Trophoblast cell (in vitro differentiated cells and primary cell): Measurements from ENCODE around the gene PWWP2B.

Source experiments
- DNase-seq, 2 donors: peaks; one replicate each; pipeline ENCODE4 v3.0.0-alpha.2; 2016
- H2AFZ ChIP-seq: 2 replicates; pipeline ENCODE4 v1.6.1; 2013; ENCODE audit warnings: low read length, moderate library complexity, mild to moderate bottlenecking; ENCODE audit not compliant: insufficient read depth, poor library complexity
- H2AK5ac ChIP-seq: 2 replicates; pipeline ENCODE4 v1.6.1; 2013; ENCODE audit warnings: mild to moderate bottlenecking, low read length
- H2BK120ac ChIP-seq: 2 replicates; pipeline ENCODE4 v1.6.1; 2013; ENCODE audit warnings: low read length, mild to moderate bottlenecking, moderate library complexity; ENCODE audit not compliant: insufficient read depth, poor library complexity
- H2BK12ac ChIP-seq: 2 replicates; pipeline ENCODE4 v1.6.1; 2013; ENCODE audit warnings: mild to moderate bottlenecking, low read length, moderate library complexity
- H2BK5ac ChIP-seq: 2 replicates; pipeline ENCODE4 v1.6.1; 2013; ENCODE audit warnings: low read length, low read depth, moderate library complexity, mild to moderate bottlenecking; ENCODE audit not compliant: poor library complexity
- H3K14ac ChIP-seq: 2 replicates; pipeline ENCODE4 v1.6.1; 2013; ENCODE audit warnings: mild to moderate bottlenecking, low read length
- H3K18ac ChIP-seq: 2 replicates; pipeline ENCODE4 v1.6.1; 2013; ENCODE audit warnings: mild to moderate bottlenecking, low read length
- H3K23ac ChIP-seq: 2 replicates; pipeline ENCODE4 v1.6.1; 2013; ENCODE audit warnings: low read length
- H3K27ac ChIP-seq: 2 replicates; pipeline ENCODE4 v1.5.1; 2013; ENCODE audit warnings: low read depth, mild to moderate bottlenecking, inconsistent platforms, low read length, moderate library complexity
- H3K27me3 ChIP-seq: 2 replicates; pipeline ENCODE4 v1.6.1; 2013; ENCODE audit warnings: inconsistent platforms, mild to moderate bottlenecking, low read length, moderate library complexity; ENCODE audit not compliant: insufficient read depth
- H3K36me3 ChIP-seq, 2 experiments: 1 replicate in 1 of 2; 2 replicates in 1 of 2; pipeline ENCODE4 v1.6.1; 2013; ENCODE audit warnings: low read length in 2 of 2, mild to moderate bottlenecking in 2 of 2, moderate library complexity in 1 of 2; ENCODE audit not compliant: insufficient read depth in 2 of 2, control insufficient read depth in 1 of 2
- H3K4ac ChIP-seq: 2 replicates; pipeline ENCODE4 v1.6.1; 2013; ENCODE audit warnings: low read depth, mild to moderate bottlenecking, low read length, moderate library complexity
- H3K4me1 ChIP-seq, 2 experiments: 1 replicate in 1 of 2; 2 replicates in 1 of 2; pipeline ENCODE4 v1.6.1; 2013; ENCODE audit warnings: low read length in 2 of 2, mild to moderate bottlenecking in 2 of 2, moderate library complexity in 1 of 2; ENCODE audit not compliant: insufficient read depth in 2 of 2, control insufficient read depth in 1 of 2
- H3K4me2 ChIP-seq: 2 replicates; pipeline ENCODE4 v1.6.1; 2013; ENCODE audit warnings: inconsistent platforms, mild to moderate bottlenecking, low read length, moderate library complexity
- H3K4me3 ChIP-seq: 2 replicates; pipeline ENCODE4 v1.5.1; 2013; ENCODE audit warnings: mild to moderate bottlenecking, low read depth, low read length, inconsistent platforms
- H3K79me1 ChIP-seq: one replicate; pipeline ENCODE4 v1.6.1; 2013; ENCODE audit warnings: low read length
- H3K79me2 ChIP-seq: 2 replicates; pipeline ENCODE4 v1.6.1; 2013; ENCODE audit warnings: low read length, mild to moderate bottlenecking; ENCODE audit not compliant: control insufficient read depth, insufficient read depth, poor library complexity
- H3K9ac ChIP-seq: 2 replicates; pipeline ENCODE4 v1.6.1; 2013; ENCODE audit warnings: mild to moderate bottlenecking, low read length
- H3K9me3 ChIP-seq: 2 replicates; pipeline ENCODE4 v1.6.1; 2013; ENCODE audit warnings: low read depth, mild to moderate bottlenecking, control low read depth, inconsistent platforms, low read length; ENCODE audit not compliant: insufficient read depth
- H4K12ac ChIP-seq: 2 replicates; pipeline ENCODE4 v1.6.1; 2013; ENCODE audit warnings: low read depth, mild to moderate bottlenecking, low read length, moderate library complexity
- H4K8ac ChIP-seq: 2 replicates; pipeline ENCODE4 v1.6.1; 2013; ENCODE audit warnings: low read depth, mild to moderate bottlenecking, low read length, moderate library complexity
- H4K91ac ChIP-seq: one replicate; pipeline ENCODE4 v1.6.1; 2013; ENCODE audit warnings: low read depth, mild to moderate bottlenecking, low read length, moderate library complexity
- WGBS: extraction: QIAGEN DNeasy Blood & Tissue Kit; methylation state at CpG from one replicate; pipeline ENCODE4 v1.1.7; 2013; ENCODE audit warnings: missing lambda C conversion rate; ENCODE audit not compliant: insufficient read length, insufficient coverage; ENCODE audit errors: extremely low coverage; 5-methylcytosine and 5-hydroxymethylcytosine counted together

The PWWP2B gene

GRCh38 chr10:132438091-132439024, 41.4 kb downstream of the PWWP2B start:
- Histone ChIP-seq H3K4ac (no peak overlapping the region), H4K8ac (no peak overlapping the region), H3K27me3 (no peaks in the 10 kb centered on the region), H4K91ac (no peak overlapping the region), H3K79me2 (no peaks in the 10 kb centered on the region), H3K18ac (no peak overlapping the region), H3K4me2 (no peak overlapping the region), H2AK5ac (no peak overlapping the region), H3K9me3 (peaks cover 9% of the 10 kb centered on the region), H3K14ac (no peak overlapping the region), H4K12ac (no peak overlapping the region), H3K23ac (no peak overlapping the region), H3K4me1 (no peaks in the 10 kb centered on the region), H3K27ac (no peak overlapping the region), H2AFZ (no peak overlapping the region), H3K79me1 (peaks cover 2% of the 10 kb centered on the region), H3K4me3 (no peak overlapping the region), H3K9ac (no peak overlapping the region), H2BK120ac (no peak overlapping the region), H2BK12ac (no peak overlapping the region), H2BK5ac (no peak overlapping the region), H3K36me3 (no peaks in the 10 kb centered on the region)
- WGBS: no CpG with 5 or more reads among the region's 19 CpGs
- no peak for DNase-seq

- no peak overlapping the region for H2BK120ac ChIP-seq
- peaks cover 0 to 2% of the 10 kb centered on the region in 2 experiments for H3K4me1 ChIP-seq
- no peaks in the 10 kb centered on the region for H3K27me3 ChIP-seq
- H2AFZ ChIP-seq: no peak overlapping the region
- no peak overlapping the region for H2BK12ac ChIP-seq
- no peak overlapping the region for H3K9ac ChIP-seq
- H3K79me2 ChIP-seq: no peaks in the 10 kb centered on the region
- no peak overlapping the region for H3K14ac ChIP-seq
- H3K79me1 ChIP-seq: peaks cover 2% of the 10 kb centered on the region
- H2BK5ac ChIP-seq: no peak overlapping the region
- H3K27ac ChIP-seq: no peak overlapping the region
- no peak for DNase-seq
- H3K9me3 ChIP-seq: peaks cover 9% of the 10 kb centered on the region
- H2AK5ac ChIP-seq: no peak overlapping the region
- H3K4me2 ChIP-seq: no peak overlapping the region
- H3K36me3 ChIP-seq: no peaks in the 10 kb centered on the region
- H4K12ac ChIP-seq: no peak overlapping the region
- H3K18ac ChIP-seq: no peak overlapping the region
- no peak overlapping the region for H3K4ac ChIP-seq
- no CpG with 5 or more reads among the region's 6 CpGs for WGBS
- H3K4me3 ChIP-seq: no peak overlapping the region
- no peak overlapping the region for H4K8ac ChIP-seq
- no peak overlapping the region for H3K23ac ChIP-seq
- H4K91ac ChIP-seq: no peak overlapping the region
These were observed 42.0 kb downstream of the PWWP2B start for GRCh38 chr10:132439025-132439388.

GRCh38 chr10:132439424-132440163, 42.6 kb downstream of the PWWP2B start:
- H2BK12ac ChIP-seq: no peak overlapping the region
- H2BK5ac ChIP-seq: no peak overlapping the region
- H3K79me2 ChIP-seq: no peaks in the 10 kb centered on the region
- H3K36me3 ChIP-seq: no peaks in the 10 kb centered on the region
- no peak overlapping the region for H3K4me2 ChIP-seq
- H3K79me1 ChIP-seq: peaks cover 6% of the 10 kb centered on the region
- H4K12ac ChIP-seq: no peak overlapping the region
- no peak overlapping the region for H2AFZ ChIP-seq
- no peak overlapping the region for H3K23ac ChIP-seq
- H3K9ac ChIP-seq: no peak overlapping the region
- H4K8ac ChIP-seq: no peak overlapping the region
- DNase-seq: no peak
- no peak overlapping the region for H2BK120ac ChIP-seq
- H3K18ac ChIP-seq: no peak overlapping the region
- no CpG with 5 or more reads among the region's 18 CpGs for WGBS
- H2AK5ac ChIP-seq: no peak overlapping the region
- no peak overlapping the region for H3K4ac ChIP-seq
- H3K14ac ChIP-seq: no peak overlapping the region
- peak overlapping the region; percentile 42 for H3K4me3 ChIP-seq
- peaks cover 4 to 7% of the 10 kb centered on the region in 2 experiments for H3K4me1 ChIP-seq
- no peaks in the 10 kb centered on the region for H3K27me3 ChIP-seq
- H3K27ac ChIP-seq: no peak overlapping the region
- no peak overlapping the region for H4K91ac ChIP-seq
- peaks cover 9% of the 10 kb centered on the region for H3K9me3 ChIP-seq

GRCh38 chr10:132440791-132441565, 44.0 kb downstream of the PWWP2B start:
- no peak overlapping the region for H3K4ac ChIP-seq
- H3K27me3 ChIP-seq: no peaks in the 10 kb centered on the region
- H4K8ac ChIP-seq: no peak overlapping the region
- peaks cover 9% of the 10 kb centered on the region for H3K9me3 ChIP-seq
- H2BK12ac ChIP-seq: no peak overlapping the region
- no peak overlapping the region for H2BK5ac ChIP-seq
- H3K79me1 ChIP-seq: peaks cover 6% of the 10 kb centered on the region
- WGBS: no CpG with 5 or more reads among the region's 25 CpGs
- no peak overlapping the region for H2AFZ ChIP-seq
- no peaks in the 10 kb centered on the region for H3K36me3 ChIP-seq
- H4K12ac ChIP-seq: no peak overlapping the region
- no peak overlapping the region for H3K4me3 ChIP-seq
- no peak overlapping the region for H3K4me2 ChIP-seq
- H2AK5ac ChIP-seq: no peak overlapping the region
- H3K4me1 ChIP-seq: peaks cover 7 to 10% of the 10 kb centered on the region in 2 experiments
- no peak for DNase-seq
- H3K23ac ChIP-seq: no peak overlapping the region
- H2BK120ac ChIP-seq: no peak overlapping the region
- H4K91ac ChIP-seq: no peak overlapping the region
- no peak overlapping the region for H3K14ac ChIP-seq
- H3K9ac ChIP-seq: no peak overlapping the region
- no peaks in the 10 kb centered on the region for H3K79me2 ChIP-seq
- no peak overlapping the region for H3K18ac ChIP-seq
- no peak overlapping the region for H3K27ac ChIP-seq
